Natural killer cell (primary cell): ENCODE results near the gene PXN. TPM values are rescaled to one million over a fixed set of nuclear protein-coding genes. Genes with fewer than 3 reads are reported as not detected.
A peak's percentile ranks its signal among the peaks of the same experiment; 100 is the strongest.

Experiments
- ATAC-seq, 3 donors: fragments of 150-1000 bp in 2 of 3; fragments of 200-7000 bp in 1 of 3; cut with Tn5 transposase; 1 replicate in 1 of 3; 2 replicates in 2 of 3; pipeline ENCODE4 v1.10.0; 2021; ENCODE audit warnings: mild to moderate bottlenecking in 2 of 3, moderate library complexity in 2 of 3
- DNase-seq, 2 donors: peaks; one replicate each; pipeline versions ENCODE4 v3.0.0 to v3.0.0-alpha.2; 2013 to 2021; ENCODE audit warnings: mixed read lengths in 1 of 2
- H3K27ac ChIP-seq: one replicate; pipeline ENCODE4 v1.5.1; 2013; ENCODE audit warnings: mild to moderate bottlenecking, low read length
- H3K27me3 ChIP-seq: one replicate; pipeline ENCODE4 v1.6.1; 2013; ENCODE audit warnings: low read length; ENCODE audit not compliant: control insufficient read depth, insufficient read depth
- H3K36me3 ChIP-seq: one replicate; pipeline ENCODE4 v1.6.1; 2013; ENCODE audit warnings: low read length; ENCODE audit not compliant: control insufficient read depth, insufficient read depth
- H3K4me1 ChIP-seq: one replicate; pipeline ENCODE4 v1.6.1; 2013; ENCODE audit warnings: low read length; ENCODE audit not compliant: control insufficient read depth, insufficient read depth
- H3K4me3 ChIP-seq: one replicate; pipeline ENCODE4 v1.5.1; 2013; ENCODE audit warnings: low read length
- H3K9me3 ChIP-seq: one replicate; pipeline ENCODE4 v1.6.1; 2013; ENCODE audit warnings: low read length; ENCODE audit not compliant: control insufficient read depth, insufficient read depth
- H3K27ac Mint-ChIP-seq, 2 donors: one replicate each; pipeline ENCODE4 v1.8.0; 2022; ENCODE audit warnings: mild to moderate bottlenecking in 2 of 2, mixed read lengths in 2 of 2, moderate library complexity in 1 of 2
- H3K27me3 Mint-ChIP-seq, 2 donors: one replicate each; pipeline ENCODE4 v1.8.0; 2022; ENCODE audit warnings: low read depth in 2 of 2, mixed read lengths in 2 of 2
- H3K36me3 Mint-ChIP-seq: one replicate; pipeline ENCODE4 v1.8.0; 2022; ENCODE audit warnings: mixed read lengths
- H3K4me1 Mint-ChIP-seq, 2 donors: one replicate each; pipeline ENCODE4 v1.8.0; 2022; ENCODE audit warnings: mixed read lengths in 2 of 2
- H3K4me3 Mint-ChIP-seq: one replicate; pipeline ENCODE4 v1.8.0; 2022; ENCODE audit warnings: mild to moderate bottlenecking, moderate library complexity, mixed read lengths
- H3K9me3 Mint-ChIP-seq, 2 donors: one replicate each; pipeline ENCODE4 v1.8.0; 2022; ENCODE audit warnings: mixed read lengths in 2 of 2
- WGBS: methylation state at CpG from one replicate; pipeline ENCODE4 v1.1.7; 2013; ENCODE audit warnings: missing lambda C conversion rate; ENCODE audit not compliant: insufficient coverage; 5-methylcytosine and 5-hydroxymethylcytosine counted together
- intact Hi-C: fragments of 100-400 bp; cut with micrococcal nuclease; formaldehyde crosslinking; loops from one replicate; pipeline ENCODE4 v1.14.2; 2022
- total RNA-seq, 4 donors: library from RNA; stranded (reverse); fragments of 120-200 nt in 1 of 4; gene quantifications; one replicate each; pipeline versions ENCODE4 v1.2.3 to v1.2.4, GENCODE V29; 2013 to 2022
- TF ChIP-seq, protein P1 (sequence below): fragments of 200-600 bp; IDR thresholded peaks from one replicate; pipeline ENCODE4 v1.8.0; 2022; ENCODE audit warnings: antibody characterized with exemption

PXN gene
- total RNA-seq, 3 donors from 2014 or later (not counting 1 experiment from before 2014, with no cell fraction given) = 436 to 504 (median 478) TPM

- under 1% methylated on average over 28 of the region's 29 CpGs for WGBS
Observed at GRCh38 chr12:120292661-120293531, 27.4 kb upstream of the PXN start, which contains the start of gene RNU4-1. RNU4-1 (minus strand) TSS chr12:120293237.

GRCh38 chr12:120292411-120292660 lies 26.8 kb upstream of the PXN start:
- Mint-ChIP-seq H3K36me3 (no peaks in the 10 kb centered on the region), H3K27me3 (no peaks in the 10 kb centered on the region), H3K4me1 (no peaks in the 10 kb centered on the region), H3K9me3 (no peaks in the 10 kb centered on the region), H3K4me3 (no peak overlapping the region), H3K27ac (no peak overlapping the region)
- H3K4me3 ChIP-seq = peak overlapping the region; percentile 61
- H3K27me3 ChIP-seq = no peaks in the 10 kb centered on the region
- peak overlapping the region; percentile 95 for H3K27ac ChIP-seq
- ATAC-seq (peak; percentile 0 to 4 (median 1)), DNase-seq (no peak)
- peaks cover 13% of the 10 kb centered on the region for H3K4me1 ChIP-seq
- intact Hi-C loops = no loop called here
- WGBS = 0% methylated on average over 17 of the region's 17 CpGs
- H3K36me3 ChIP-seq = no peaks in the 10 kb centered on the region
- TF ChIP-seq, protein P1, sequence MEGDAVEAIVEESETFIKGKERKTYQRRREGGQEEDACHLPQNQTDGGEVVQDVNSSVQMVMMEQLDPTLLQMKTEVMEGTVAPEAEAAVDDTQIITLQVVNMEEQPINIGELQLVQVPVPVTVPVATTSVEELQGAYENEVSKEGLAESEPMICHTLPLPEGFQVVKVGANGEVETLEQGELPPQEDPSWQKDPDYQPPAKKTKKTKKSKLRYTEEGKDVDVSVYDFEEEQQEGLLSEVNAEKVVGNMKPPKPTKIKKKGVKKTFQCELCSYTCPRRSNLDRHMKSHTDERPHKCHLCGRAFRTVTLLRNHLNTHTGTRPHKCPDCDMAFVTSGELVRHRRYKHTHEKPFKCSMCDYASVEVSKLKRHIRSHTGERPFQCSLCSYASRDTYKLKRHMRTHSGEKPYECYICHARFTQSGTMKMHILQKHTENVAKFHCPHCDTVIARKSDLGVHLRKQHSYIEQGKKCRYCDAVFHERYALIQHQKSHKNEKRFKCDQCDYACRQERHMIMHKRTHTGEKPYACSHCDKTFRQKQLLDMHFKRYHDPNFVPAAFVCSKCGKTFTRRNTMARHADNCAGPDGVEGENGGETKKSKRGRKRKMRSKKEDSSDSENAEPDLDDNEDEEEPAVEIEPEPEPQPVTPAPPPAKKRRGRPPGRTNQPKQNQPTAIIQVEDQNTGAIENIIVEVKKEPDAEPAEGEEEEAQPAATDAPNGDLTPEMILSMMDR = no peak
- no peaks in the 10 kb centered on the region for H3K9me3 ChIP-seq

More at GRCh38 chr12:120292661-120293531, 27.4 kb upstream of the PXN start, which contains the start of gene RNU4-1:
- intact Hi-C loops = loop anchor here (1.0 kb wide), 2 partner anchors 9 to 24 kb away; partner anchors contain the start of gene SIRT4
- Mint-ChIP-seq H3K27me3 (no peaks in the 10 kb centered on the region), H3K27ac (no peak within 1 kb of the TSS), H3K4me1 (no peaks in the 10 kb centered on the region), H3K36me3 (no peaks in the 10 kb centered on the region), H3K9me3 (no peaks in the 10 kb centered on the region), H3K4me3 (no peak within 1 kb of the TSS)
- H3K36me3 ChIP-seq = no peaks in the 10 kb centered on the region
- H3K4me3 ChIP-seq = peak within 1 kb of the TSS; percentile 61
- H3K27ac ChIP-seq = peak within 1 kb of the TSS; percentile 95
- peak; percentile 38 to 57 (median 55) for ATAC-seq
- H3K27me3 ChIP-seq = no peaks in the 10 kb centered on the region
- peak; percentile 68 to 87 for DNase-seq
- peaks cover 13% of the 10 kb centered on the region for H3K4me1 ChIP-seq
- no peaks in the 10 kb centered on the region for H3K9me3 ChIP-seq
- TF ChIP-seq, protein P1 = no peak

GRCh38 chr12:120290609-120291305 lies 25.2 kb upstream of the PXN start:
- Histone ChIP-seq H3K9me3 (no peaks in the 10 kb centered on the region), H3K27ac (peak overlapping the region; percentile 95), H3K36me3 (no peaks in the 10 kb centered on the region), H3K4me1 (peaks cover 13% of the 10 kb centered on the region), H3K4me3 (no peak overlapping the region), H3K27me3 (no peaks in the 10 kb centered on the region)
- H3K4me3 Mint-ChIP-seq = no peak overlapping the region
- H3K4me1 Mint-ChIP-seq = no peaks in the 10 kb centered on the region
- DNase-seq (peak; percentile 29 to 51), ATAC-seq (peak in 1 of 3 donors; percentile 4)
- no peaks in the 10 kb centered on the region for H3K9me3 Mint-ChIP-seq
- H3K36me3 Mint-ChIP-seq = no peaks in the 10 kb centered on the region
- WGBS = 36% methylated on average over 22 of the region's 22 CpGs
- intact Hi-C loops = loop anchor here (1.0 kb wide), 1 partner anchor 38 kb away; no protein-coding TSS in a partner anchor
- no peak overlapping the region for H3K27ac Mint-ChIP-seq
- TF ChIP-seq, protein P1 = no peak
- H3K27me3 Mint-ChIP-seq = no peaks in the 10 kb centered on the region
